K562 (cell line): Measurements from ENCODE around the gene DLX2. TPM values are rescaled to one million over a fixed set of nuclear protein-coding genes. Genes with fewer than 3 reads are reported as not detected.
A peak's percentile ranks its signal among the peaks of the same experiment; 100 is the strongest.

ENCODE experiments used
- BRF2 ChIP-seq: IDR thresholded peaks from 3 replicates; pipeline ENCODE4 v1.6.1; 2011; ENCODE audit warnings: borderline replicate concordance, mild to moderate bottlenecking; ENCODE audit not compliant: insufficient read length, insufficient read depth
- CBFA2T3 ChIP-seq: fragments of 450-650 bp; IDR thresholded peaks from 2 replicates; pipeline ENCODE4 v1.6.1; 2017
- DIDO1 ChIP-seq: fragments of 450-650 bp; IDR thresholded peaks from 2 replicates; pipeline ENCODE4 v1.6.1; 2016; ENCODE audit warnings: low read depth, missing biosample characterization, missing genetic modification characterization
- E2F1 ChIP-seq: sonication (generic); formaldehyde crosslinking; IDR thresholded peaks from 2 replicates; pipeline ENCODE4 v1.8.1; 2023; ENCODE audit warnings: mild to moderate bottlenecking, missing genetic modification reagents, moderate library complexity
- ETV1 ChIP-seq: fragments of 450-650 bp; conservative IDR thresholded peaks from 2 replicates; pipeline ENCODE4 v1.6.1; 2016; ENCODE audit warnings: missing genetic modification characterization, control low read depth, low read depth, missing compliant biosample characterization
- GABPB1 ChIP-seq: sonication (generic); formaldehyde crosslinking; IDR thresholded peaks from 2 replicates; pipeline ENCODE4 v1.8.0; 2022; ENCODE audit warnings: mild to moderate bottlenecking, missing genetic modification reagents
- GMEB1 ChIP-seq: fragments of 250-450 bp; sonication (Bioruptor Pico); IDR thresholded peaks from 2 replicates; pipeline ENCODE4 v1.4.0; 2020; ENCODE audit warnings: mild to moderate bottlenecking
- HES1 ChIP-seq: fragments of 450-650 bp; IDR thresholded peaks from 2 replicates; pipeline ENCODE4 v1.6.1; 2016; ENCODE audit warnings: low read depth, mild to moderate bottlenecking, moderate library complexity
- HNRNPK ChIP-seq: fragments of 200-400 bp; formaldehyde crosslinking; IDR thresholded peaks from one replicate; pipeline ENCODE4 v1.6.1; 2018; ENCODE audit warnings: mild to moderate bottlenecking, low read depth, low read length; ENCODE audit not compliant: poor library complexity, severe bottlenecking
- HNRNPL ChIP-seq: fragments of 200-400 bp; formaldehyde crosslinking; IDR thresholded peaks from 2 replicates; pipeline ENCODE4 v1.6.1; 2017; ENCODE audit warnings: low read depth, mild to moderate bottlenecking, low read length
- KAT7 ChIP-seq: sonication (generic); formaldehyde crosslinking; IDR thresholded peaks from 2 replicates; pipeline ENCODE4 v1.8.0; 2022; ENCODE audit warnings: missing genetic modification reagents, mild to moderate bottlenecking, borderline replicate concordance
- MECOM ChIP-seq: fragments of 250-450 bp; sonication (Bioruptor Pico); IDR thresholded peaks from 2 replicates; pipeline ENCODE4 v1.8.0; 2022; ENCODE audit warnings: inconsistent platforms
- MXI1 ChIP-seq: IDR thresholded peaks from 2 replicates; pipeline ENCODE4 v1.6.1; 2011; ENCODE audit warnings: low read depth, mild to moderate bottlenecking, improper control_type of control experiment, low read length
- NR3C1 ChIP-seq: sonication (generic); formaldehyde crosslinking; IDR thresholded peaks from 2 replicates; pipeline ENCODE4 v1.8.1; 2022; ENCODE audit warnings: missing genetic modification reagents
- RAD51 ChIP-seq: fragments of 450-650 bp; IDR thresholded peaks from 2 replicates; pipeline ENCODE4 v1.7.1; 2016; ENCODE audit warnings: low read depth, mild to moderate bottlenecking, borderline replicate concordance
- SETDB1 ChIP-seq: IDR thresholded peaks from one replicate; pipeline ENCODE4 v1.6.1; 2012; ENCODE audit warnings: low read length, control low read depth, inconsistent platforms
- SNRNP70 ChIP-seq: fragments of 200-400 bp; formaldehyde crosslinking; optimal IDR thresholded peaks from 2 replicates; pipeline ENCODE3; 2017; ENCODE audit warnings: low read depth, low read length
- STAT6 ChIP-seq: sonication (generic); formaldehyde crosslinking; IDR thresholded peaks from 2 replicates; pipeline ENCODE4 v1.8.1; 2023; ENCODE audit warnings: mild to moderate bottlenecking, missing genetic modification reagents
- ZNF717 ChIP-seq: fragments of 250-450 bp; sonication (Bioruptor Pico); IDR thresholded peaks from 2 replicates; pipeline ENCODE4 v1.5.0; 2021
- polyA plus RNA-seq, 8 experiments: library from polyadenylated mRNA; depleted of rRNA in 4 of 8; stranded (reverse) in 5 of 8; unstranded in 3 of 8; fragments of >200 nt; fragmentation: Nextera tagmentation in 2 of 8; fragmentation: Illumina TruSeq in 1 of 8; extraction: Ambion mirVana in 2 of 8; extraction: Trizol in 1 of 8; gene quantifications; 2 replicates each; pipeline versions ENCODE4 v1.2.1 to v1.2.3, GENCODE V29; 2011 to 2014; ENCODE audit warnings: inconsistent platforms in 1 of 8, missing spikeins in 1 of 8
- total RNA-seq, 7 experiments: library from RNA; depleted of rRNA in 6 of 7; stranded (reverse); fragments of >200 nt in 6 of 7; fragmentation: Illumina TruSeq in 2 of 7; extraction: Trizol in 2 of 7; gene quantifications; 2 replicates each; pipeline versions ENCODE4 v1.2.1 to v1.2.3, GENCODE V29; 2011 to 2021; ENCODE audit warnings: low replicate concordance in 1 of 7

DLX2 gene
- total and polyA plus RNA-seq, 9 of the 15 experiments (the other 6 are each of a cell fraction or from before 2014, with no cell fraction given) = 0.14 to 4.3 (median 0.86) TPM

- TF ChIP-seq GMEB1 (CRISPR knock-in tag) (no peak), RAD51 (no peak), KAT7 (CRISPR knock-in tag) (peak; percentile 99), MECOM (CRISPR knock-in tag) (no peak), ZNF717 (CRISPR knock-in tag) (0 out of 2 replicates have a peak, but pooled peaks have one; percentile 15), HNRNPL (0 out of 2 replicates have a peak, but pooled peaks have one; percentile 63), NR3C1 (CRISPR knock-in tag) (peak; percentile 81; the same call in 1 of the 2 replicates), HNRNPK (no peak), CBFA2T3 (peak; percentile 67), DIDO1 (tag) (no peak), ETV1 (tag) (peak; percentile 70), E2F1 (peak; percentile 55; the same call in 1 of the 2 replicates), HES1 (no peak; the same call in 1 of the 2 replicates), STAT6 (CRISPR knock-in tag) (no peak; the same call in 1 of the 2 replicates), GABPB1 (CRISPR knock-in tag) (peak; percentile 84), MXI1 (no peak), SETDB1 (no peak), SNRNP70 (no peak), BRF2 (no peak)
These were observed 17.8 kb downstream of the DLX2 start (continued) for GRCh38 chr2:172084645-172085459.
